HG02973 (cell line): Measurements from ENCODE around the gene AHI1.

Source experiments
- ATAC-seq: cut with Tn5 transposase; IDR thresholded peaks from one replicate; pipeline ENCODE4 v1.9.1; 2021; ENCODE audit warnings: moderate library complexity; ENCODE audit not compliant: unreplicated experiment

Gene AHI1

DNA sequence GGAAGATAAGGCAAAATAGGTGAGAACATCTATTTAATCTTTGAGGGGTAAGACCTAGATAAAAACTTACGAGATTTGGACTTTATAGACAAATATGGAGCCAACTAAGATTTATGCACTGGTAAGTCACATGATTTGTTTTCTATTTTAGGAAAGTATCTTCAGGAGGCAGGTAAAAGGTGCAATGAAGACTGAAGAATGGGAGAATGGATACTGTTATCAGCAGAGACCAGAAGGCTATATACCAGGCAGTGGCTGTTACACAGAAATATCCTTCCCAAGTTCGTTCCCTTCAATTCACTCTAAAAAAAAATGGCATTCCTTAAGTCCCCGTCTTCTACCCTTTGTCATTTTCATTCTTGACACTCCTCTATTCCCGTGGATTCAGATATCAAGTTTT lies 192.7 kb downstream of the AHI1 start:
- ATAC-seq, result no peak

DNA sequence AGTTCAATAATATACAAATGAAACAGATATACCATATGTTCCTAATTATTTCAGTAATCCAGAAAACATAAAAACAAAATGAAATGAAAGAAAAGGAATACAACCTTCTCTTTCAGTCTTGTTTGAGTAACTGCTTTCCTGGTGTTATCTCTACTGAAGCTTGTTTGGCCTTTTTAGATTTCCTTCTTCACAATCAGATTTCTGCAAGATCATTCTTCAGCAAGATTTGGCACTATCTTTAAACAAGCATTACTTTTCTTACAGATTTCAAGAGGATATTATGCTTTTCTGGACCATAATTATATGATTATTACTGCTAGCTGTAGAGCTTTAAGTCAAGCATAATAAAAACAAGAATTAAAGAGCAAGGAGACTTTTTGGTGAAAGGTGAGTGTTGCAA lies 196.2 kb downstream of the AHI1 start:
- no peak for ATAC-seq

DNA sequence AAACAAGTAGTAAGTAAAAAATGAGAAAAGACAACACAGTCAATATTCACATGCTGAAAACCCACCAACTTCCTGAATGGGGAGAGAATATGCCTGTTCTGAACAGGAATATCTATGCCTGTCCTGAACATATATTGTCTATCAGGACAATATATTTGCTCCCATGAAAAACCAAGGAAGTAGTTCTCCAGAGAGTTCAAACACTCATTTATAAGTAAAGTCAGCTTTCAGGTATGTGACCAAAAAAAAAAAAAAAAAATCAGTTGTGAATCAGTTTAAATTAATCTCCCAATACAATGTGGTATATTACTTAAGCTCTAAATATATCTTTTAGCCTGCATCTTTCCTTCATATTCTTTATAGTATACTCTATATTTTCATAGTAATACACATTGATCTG lies 197.0 kb downstream of the AHI1 start:
- no peak for ATAC-seq

DNA sequence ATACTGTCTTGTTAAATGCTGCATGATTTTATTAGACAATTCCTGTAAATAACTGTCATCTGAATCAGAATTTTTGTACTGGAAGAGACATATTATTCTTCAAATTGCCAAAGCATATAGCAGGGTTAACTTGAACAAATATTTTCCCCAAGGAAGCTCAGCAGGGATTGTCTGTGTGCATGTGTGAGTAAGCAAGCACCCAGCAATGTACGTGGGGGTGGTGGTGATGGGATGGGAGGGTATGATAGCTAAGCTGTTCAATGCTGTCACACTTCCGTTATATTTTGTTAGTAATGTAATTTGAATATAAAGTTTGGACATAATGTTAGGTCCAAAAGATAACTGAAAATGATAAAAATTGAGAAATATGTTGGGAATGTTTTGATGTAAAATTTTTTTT lies 198.3 kb downstream of the AHI1 start:
- no peak for ATAC-seq

DNA sequence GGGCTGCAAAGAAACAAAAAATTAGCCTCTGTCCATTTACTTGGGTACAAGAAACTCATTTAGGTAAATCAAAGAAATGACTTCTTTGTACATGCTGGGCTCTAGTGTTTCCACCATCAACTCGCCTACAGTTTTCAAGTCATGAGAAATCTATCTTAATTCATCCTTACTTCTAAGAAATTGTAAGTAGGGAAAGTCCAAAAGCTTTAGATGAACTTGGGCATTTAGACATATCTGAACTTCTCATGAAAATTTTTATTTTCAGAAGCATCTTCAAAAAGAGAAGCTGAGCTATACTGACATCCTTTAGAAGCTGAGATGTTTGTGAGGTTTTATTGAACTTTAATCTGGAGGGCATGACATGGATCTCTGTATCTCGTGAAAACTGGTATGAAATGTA lies 199.1 kb downstream of the AHI1 start:
- no peak for ATAC-seq

DNA sequence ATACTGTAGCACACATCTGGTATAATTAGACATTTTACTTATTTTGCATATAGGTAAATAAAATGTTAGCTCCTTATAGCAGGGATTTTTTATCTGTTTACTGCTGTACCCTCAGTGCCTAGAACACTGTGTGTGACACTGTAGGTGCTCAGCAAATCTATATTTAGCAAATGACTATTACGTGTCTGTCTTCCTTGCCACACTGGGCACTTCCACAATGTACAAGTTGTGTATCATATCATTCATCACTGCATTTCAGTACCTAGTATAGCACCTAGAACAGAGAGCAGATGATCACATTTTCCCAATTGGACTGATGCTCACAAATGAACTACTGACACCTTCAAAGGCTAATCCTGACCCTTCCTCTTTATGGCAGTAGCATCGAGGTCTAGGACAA lies 200.8 kb downstream of the AHI1 start:
- no peak for ATAC-seq

DNA sequence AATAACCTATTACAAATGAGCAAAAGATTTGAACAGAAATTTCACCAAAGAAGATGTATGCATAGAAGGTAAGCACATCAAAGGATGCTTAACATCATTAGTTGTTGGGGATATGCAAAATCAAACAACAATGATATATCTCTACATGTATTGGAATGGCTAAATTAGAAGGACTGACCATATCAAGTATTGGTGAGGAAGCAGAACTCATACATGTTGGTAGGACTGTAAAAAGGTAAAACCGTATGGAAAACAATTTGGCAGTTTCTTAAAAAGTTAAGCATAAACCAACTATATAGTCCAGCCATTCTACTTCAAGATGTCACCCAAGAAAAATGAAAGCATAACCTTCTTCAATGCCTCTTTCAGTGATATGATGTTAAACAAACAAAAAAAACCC lies 202.5 kb downstream of the AHI1 start:
- ATAC-seq, result no peak

DNA sequence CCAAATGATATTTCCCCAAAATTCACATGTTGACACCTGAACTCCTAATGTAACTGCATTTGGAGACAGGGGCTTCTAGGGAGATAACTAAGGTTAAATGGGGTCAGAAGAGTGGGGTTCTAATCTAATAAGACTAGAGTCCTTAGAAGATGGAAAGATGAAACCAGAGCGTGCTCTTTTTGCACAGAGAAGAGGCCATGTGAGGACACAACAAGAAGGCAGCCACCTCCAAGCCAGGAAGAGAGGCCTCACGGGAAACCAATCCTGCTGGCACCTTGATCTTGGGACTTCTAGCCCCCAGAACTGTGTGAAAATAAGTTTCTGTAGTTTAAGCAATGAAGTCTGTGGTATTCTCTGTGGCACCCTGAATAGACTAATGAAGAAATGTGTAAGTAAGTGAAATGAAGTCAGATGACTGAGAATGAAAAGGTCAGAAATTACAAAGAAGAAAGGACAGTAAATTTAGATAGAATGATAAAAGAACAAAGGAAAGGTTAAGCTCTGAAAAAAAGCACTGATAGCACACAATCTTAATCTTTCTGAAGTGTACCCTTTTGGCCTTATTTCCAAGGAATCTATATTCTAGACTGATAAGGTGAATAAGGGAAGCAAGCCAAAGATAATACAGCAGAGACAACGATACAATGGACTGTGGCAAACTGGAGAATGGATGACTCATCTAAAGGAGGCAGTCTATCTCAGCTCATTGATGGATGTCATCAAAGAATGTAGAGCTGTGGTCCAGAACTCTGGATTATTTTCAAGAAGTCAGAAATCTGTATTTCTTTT lies 206.1 kb downstream of the AHI1 start:
- no peak for ATAC-seq

DNA sequence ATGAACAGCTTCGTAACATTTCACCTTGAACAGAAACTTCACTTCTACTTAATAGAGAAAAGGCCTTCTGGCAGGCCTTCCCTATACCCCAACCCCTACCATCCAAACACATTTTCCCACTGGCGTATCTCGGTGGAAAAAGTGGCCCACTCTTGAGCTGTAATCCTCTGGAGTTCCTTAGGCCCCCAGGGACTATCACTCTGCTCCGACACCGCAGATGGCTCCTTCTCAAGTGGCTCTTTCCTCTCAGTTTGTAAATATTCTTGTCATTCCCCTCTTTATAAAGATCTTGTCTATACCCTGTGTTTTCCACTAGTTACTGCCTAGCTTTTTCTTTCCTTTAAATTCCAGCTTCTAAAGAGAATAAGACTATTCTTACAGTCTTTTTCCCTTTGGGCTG lies 207.7 kb downstream of the AHI1 start:
- no peak for ATAC-seq

DNA sequence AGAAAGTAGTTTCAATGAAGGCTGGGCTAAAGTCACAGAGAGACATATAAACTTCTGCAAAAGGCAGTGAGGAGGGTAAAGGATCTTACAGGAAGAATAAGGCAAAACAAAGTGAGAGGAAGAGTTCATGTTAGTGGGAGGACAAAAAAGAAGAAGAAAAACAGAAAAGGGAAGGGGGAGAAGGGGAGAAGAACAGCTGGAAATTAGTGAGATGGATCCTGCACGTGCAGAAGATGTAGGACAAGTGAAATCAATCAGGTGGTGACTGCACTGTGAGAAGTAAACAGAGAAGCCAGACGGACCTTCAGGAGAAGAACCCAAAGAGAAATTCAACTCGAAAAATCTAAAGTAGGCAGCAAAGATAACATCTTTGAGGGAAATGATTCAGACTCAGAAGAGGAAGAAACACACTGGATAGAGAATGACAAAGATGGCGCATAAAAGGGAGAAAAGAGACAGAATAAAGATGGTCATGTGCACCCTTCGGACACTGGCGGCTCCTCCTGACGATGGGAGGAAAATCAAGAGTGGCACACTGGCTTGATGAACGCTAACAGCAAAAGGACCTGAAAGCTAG lies 210.5 kb downstream of the AHI1 start:
- ATAC-seq, result no peak

DNA sequence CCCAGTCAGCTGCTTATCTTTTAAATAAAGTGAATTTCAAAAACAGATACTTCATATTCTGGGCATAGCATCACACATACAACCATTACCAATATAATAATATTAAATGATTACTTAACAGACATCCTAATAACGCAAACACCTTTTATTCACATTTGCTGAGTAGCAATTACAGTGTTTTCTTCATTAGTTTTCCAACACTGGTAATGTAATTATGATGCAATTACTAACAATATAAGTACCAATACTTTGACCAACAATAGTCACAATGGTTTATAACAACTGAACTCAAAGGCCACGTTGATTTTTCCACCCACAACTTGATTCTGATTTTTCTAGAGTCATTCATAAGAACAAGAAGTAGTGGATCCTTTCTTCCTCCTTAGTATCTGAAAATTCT lies 212.4 kb downstream of the AHI1 start:
- no peak for ATAC-seq

DNA sequence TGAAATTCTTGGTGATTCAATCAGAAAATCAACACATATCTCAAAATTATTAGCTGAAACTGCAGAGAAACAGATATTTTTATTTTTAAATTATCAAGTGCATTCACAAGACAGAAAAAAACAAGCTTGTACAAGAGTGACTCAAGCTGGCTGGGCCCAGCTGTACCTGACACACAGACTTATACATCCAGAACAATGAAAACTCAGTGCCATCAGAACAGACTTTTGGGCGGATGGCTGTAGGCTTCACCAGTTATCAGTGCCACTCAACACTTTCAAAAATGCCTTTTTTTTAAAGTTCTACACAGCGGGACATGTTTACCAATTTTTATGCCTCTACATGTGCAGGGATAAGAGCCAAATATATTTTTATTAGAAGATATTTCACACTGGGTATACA lies 213.6 kb downstream of the AHI1 start:
- ATAC-seq, result no peak

DNA sequence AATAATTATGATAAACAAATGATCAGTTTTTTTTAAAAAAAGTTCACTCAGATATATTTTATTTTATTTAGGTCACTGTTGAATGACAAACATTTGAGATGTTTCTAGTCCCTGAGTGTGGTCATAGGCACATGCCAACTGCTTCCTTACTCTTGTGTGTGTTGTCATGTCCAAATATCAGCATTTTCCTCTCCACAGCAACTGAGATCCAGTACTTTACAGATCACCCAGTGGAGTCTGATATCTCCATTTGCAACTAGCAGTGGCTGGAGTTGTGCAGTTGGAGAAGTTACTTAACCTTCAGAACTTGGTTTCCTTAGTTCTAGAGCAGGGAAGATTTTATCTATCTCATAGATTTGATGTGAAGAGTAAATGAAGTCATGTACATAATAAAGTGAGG lies 215.1 kb downstream of the AHI1 start:
- ATAC-seq, result no peak

DNA sequence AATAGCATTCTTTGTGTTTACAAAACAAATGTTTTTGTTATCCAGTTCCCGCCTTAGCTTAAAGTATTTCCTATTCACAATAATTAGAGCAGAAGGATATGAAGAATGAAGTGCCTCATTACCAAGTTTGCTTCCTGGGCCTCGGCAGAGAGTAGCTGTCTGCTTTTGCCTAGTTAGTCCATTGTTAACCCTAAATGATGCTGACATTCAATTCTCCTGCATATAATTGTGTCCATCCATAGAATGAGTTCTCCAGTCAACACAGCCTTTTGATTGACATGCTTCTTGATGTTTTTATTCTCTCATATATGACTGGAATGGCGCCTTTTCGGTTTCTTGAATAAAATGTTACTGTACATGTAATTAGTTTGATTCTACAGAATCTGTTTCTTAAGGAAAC lies 215.6 kb downstream of the AHI1 start:
- ATAC-seq, result no peak

DNA sequence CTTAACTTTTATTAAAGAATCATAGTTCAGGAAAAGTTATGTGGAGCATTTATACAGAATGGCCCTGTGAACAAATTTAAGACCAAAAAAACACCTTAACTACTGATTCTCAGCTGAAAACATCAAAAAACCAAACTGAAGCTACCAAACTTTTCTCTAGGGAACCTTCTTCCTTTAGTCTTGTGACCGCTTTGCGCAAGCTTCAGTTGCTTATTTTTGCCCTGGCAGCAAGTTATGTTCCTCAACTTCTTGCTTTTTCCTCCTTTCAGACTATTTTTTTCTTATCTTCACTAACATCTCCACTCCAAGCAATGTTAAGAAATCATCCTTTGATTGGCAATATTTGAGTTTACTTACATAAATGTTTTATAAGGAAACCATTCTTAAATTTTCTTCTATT lies 216.3 kb downstream of the AHI1 start:
- ATAC-seq, result no peak

DNA sequence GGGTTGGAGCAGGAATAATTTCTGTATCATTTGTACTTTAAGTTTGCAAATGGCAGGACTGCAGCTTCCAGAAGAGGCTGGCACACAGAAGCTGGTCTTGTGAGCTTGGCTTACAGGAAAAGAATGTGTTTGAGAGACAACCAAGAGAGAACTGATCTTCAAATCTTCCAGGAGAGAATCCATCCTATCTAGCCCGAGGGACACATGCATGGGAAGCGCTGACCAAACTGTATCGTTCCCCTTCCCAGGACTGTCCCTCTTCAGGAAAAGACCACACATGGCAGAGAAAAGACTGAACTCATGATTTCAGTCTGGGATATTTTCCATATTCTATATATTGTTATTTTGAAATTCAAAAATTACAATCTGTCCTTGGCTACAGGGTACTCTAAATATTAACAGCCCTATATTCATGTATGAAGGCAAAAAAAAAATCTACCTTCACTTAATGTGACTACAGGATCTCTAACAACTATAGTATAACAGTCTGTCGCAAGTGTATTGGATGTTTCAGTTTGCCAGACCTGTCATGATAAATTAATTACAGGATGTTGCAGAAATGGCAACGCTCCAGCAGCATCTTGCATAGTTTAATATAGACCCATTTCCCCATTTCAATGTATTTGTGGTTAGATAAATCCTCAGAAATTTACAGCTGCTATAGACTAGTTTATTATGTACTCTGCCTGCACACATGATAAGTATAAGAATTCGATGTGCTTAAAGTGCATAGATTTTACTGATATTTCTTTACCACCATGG lies 217.0 kb downstream of the AHI1 start:
- no peak for ATAC-seq

DNA sequence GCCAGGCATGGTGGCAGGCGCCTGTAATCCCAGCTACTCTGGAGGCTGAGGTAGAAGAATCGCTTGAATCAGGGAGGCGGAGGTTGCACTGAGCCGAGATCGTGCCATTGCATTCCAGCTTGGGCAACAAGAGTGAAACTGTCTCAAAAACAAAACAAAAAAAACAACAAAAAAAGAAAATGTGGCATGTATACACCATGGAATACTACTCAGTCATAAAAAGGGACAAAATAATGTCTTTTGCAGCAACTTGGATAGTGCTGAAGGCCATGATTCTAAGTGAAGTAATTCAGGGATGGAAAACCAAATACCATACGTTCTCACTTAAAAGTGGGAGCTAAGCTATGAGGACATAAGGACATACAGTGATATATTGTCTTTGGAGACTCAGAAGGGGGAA lies 220.1 kb downstream of the AHI1 start:
- no peak for ATAC-seq

DNA sequence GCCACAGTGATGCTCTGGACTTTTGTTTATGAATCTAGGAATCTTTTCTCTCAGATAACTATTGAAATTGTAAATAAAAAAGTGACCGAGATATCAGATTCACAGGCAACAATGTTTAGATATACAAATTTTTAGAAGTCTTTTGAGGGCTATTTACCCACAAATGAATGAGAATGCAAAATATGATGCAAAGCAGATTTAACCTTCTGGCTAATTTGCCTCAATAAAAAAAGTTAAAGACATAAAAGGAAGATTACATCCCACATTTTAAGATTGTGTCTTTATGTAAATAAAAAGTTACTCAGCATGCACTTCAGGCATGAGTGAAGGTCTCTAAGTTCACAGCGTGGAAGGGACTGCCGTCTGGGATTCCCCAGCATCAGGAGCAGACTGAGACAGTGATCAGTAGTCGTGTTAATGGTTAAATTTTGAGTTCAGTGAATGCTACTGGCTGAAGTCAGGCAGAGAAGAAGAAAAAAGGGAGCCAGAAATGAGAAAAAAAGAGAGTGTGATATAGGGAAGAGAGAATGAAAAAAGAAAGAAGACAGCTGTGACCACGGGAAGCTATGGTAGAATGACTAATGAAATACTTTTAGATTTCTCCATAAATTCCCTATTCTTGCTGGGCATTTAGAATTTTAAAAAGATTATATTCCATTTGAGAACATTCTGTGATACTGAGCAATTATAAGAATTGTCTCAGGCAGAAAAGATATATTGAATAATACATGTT lies 222.8 kb downstream of the AHI1 start:
- peak; percentile 56 for ATAC-seq

DNA sequence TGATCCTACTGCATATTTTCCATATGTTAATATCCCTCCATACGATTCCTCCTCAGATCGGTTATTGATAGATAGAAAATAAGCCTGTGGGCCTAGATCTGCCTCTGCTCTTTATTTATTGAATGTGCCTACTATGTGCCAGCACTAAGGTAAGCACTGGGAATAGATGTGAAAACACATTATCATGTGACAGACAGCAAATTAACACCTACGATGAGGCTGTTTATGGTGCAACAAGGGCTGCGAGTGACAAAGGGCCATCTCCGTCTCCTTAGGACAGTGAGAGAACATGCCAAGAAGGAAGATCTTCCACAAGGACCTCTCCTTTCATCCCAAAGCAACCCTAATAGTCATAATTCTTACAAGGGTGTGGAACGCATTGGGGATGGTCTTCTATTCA lies 225.9 kb downstream of the AHI1 start:
- no peak for ATAC-seq

DNA sequence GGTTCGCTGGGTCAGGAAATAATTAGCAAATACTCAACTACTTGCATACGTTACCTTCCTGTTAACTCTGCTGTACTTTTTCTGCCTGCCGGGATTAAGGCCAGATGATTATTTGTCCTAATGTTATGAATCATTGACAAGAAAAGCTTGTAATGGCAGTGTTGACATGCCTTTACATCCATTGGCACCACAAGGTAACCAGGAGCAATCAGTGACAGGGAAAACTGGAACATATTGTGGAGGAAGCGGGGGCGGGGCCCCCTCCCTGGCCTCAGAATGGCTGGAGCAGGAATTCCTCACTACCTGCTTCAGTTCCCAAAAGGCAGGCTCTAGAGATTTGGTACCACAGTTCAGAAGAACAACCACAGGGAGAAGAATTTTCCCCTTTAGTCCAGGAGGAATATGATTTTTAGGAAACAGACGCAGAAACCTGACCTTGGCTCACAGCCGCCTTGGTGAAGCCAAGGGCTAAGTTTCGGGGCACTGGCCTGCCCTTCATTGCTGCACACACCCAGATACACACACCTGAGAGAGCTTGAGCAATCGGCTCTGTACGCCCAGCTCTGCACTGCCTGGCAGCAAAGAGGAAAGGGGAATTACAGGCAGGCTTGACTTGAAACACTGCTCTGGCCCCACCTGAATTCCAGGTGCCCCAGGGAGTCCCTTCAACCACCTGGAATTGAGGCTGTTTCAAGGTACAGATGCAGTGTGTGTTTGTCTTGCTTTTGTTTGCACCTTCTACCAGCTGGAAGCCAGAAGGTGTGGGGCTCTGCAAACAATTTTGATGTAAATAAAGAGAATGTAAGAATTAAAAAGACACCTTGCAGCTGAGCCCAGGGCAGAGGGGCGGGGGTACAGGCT lies 226.6 kb downstream of the AHI1 start:
- ATAC-seq, result no peak

DNA sequence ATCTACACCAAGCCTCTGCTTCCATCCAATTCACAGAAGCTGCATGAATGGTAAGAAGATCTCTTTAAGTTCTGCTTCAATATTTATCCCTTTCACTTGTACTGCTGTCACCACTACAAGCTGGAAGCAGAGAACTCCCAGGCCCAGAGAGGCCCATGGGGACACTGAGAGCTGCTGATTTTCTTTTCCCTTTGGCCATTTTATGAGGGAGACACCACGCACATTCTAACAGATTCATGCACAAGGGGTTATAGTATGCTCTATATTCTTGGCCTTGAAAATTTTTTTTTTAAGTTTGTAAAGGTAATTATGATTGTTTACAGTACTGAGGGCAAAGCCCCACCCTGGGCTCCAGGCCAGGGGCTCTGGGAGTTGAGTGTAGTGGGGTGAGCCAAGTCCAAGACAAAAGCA lies 228.1 kb downstream of the AHI1 start:
- no peak for ATAC-seq
